ENCODE data around the gene RBM5.

GRCh38 chr3:50135964-50136363 lies 47.2 kb downstream of the RBM5 start:
- no peak for TF ChIP-seq CTCF (IDR thresholded peaks at IDR 0.05)
- TF ChIP-seq POLR2A (IDR thresholded peaks at IDR 0.05), result no peak
- no peak for TF ChIP-seq POLR2AphosphoS5 (IDR thresholded peaks at IDR 0.05)
- TF ChIP-seq EP300 (IDR thresholded peaks at IDR 0.05), result no peak
